Activated T-cell treated with anti-CD3 and anti-CD28 coated beads, Interleukin-2, amount 50 U/mL, for 24 hours (primary cell): ENCODE data around the gene COG4.
A peak's percentile ranks its signal among the peaks of the same experiment; 100 is the strongest.

Experiments
- DNase-seq: peaks from one replicate; pipeline ENCODE4 v3.0.0-alpha.2; 2020
- H3K27ac Mint-ChIP-seq: 2 replicates; pipeline ENCODE4 v1.8.0; 2020; ENCODE audit warnings: mild to moderate bottlenecking, mixed read lengths
- H3K27me3 Mint-ChIP-seq: 2 replicates; pipeline ENCODE4 v1.8.0; 2020; ENCODE audit warnings: mixed read lengths
- H3K36me3 Mint-ChIP-seq: 2 replicates; pipeline ENCODE4 v1.8.0; 2020; ENCODE audit warnings: low read depth, mixed read lengths
- H3K4me1 Mint-ChIP-seq: 2 replicates; pipeline ENCODE4 v1.8.0; 2020; ENCODE audit warnings: low read depth, mixed read lengths
- H3K4me3 Mint-ChIP-seq: 2 replicates; pipeline ENCODE4 v1.8.0; 2020; ENCODE audit warnings: mild to moderate bottlenecking, moderate library complexity, mixed read lengths
- H3K9me3 Mint-ChIP-seq: 2 replicates; pipeline ENCODE4 v1.8.0; 2020; ENCODE audit warnings: mixed read lengths

The COG4 gene

DNA sequence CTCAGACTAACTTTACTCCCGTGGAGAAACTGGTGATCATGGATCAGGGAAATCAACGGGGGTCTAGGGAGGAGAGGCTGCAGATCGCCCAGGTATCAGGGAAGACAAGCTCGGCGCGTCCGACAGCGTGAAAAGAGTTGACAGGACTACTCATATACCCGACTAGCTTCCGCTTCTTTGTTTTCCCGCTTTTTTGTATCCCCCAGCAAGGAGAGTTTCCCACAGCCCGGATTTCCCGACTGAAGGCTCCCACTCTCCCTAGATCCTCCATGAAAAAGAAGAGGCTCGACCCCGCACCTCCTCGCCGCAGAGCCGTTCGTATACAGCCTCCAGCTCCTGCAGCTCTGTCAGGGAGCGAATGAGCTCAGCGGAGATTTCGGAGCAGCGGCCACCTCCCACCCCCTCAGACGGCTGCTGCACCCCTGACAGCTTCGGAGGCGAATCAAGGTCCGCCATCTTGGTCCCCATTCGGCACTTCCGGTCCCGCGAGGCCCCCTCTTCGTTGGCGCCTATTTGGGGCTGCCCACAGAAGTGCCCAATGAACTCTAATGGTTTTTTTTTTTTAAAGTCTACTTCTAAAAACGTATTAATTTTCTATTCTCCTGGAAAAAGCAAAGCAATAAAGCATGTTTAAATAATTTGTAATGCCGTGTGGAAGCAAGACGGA lies at the start of gene COG4:
TSS of gene COG4 (minus strand) at position 479 of the 667 bp plus-strand sequence. CDS start at position 468, 11 bp downstream.
- H3K27me3 Mint-ChIP-seq: no peaks in the 10 kb centered on the region
- H3K27ac Mint-ChIP-seq: peak within 1 kb of the TSS; percentile 100
- peak; percentile 91 for DNase-seq
- no peaks in the 10 kb centered on the region for H3K9me3 Mint-ChIP-seq
- H3K4me3 Mint-ChIP-seq: peak within 1 kb of the TSS; percentile 96
- H3K4me1 Mint-ChIP-seq: peaks cover 52% of the 10 kb centered on the region
- H3K36me3 Mint-ChIP-seq: peaks cover 65% of the 10 kb centered on the region

DNA sequence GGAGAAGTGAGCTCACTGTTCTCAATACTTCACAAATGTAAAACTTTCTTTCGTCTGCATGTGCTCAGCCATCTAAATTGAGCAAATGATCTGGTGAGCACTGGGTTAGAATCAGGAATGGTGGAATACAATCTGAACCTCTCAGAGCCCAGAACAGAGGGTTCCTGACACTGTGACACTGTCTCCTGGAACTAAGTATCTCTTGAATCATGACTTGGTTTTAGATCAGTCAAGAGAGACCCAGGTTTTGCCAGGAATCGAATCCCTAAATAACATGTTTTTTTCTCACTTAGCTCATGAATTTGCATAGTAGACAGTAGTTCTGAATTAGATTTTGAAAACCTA lies 49.5 kb upstream of the COG4 start:
- Mint-ChIP-seq H3K27ac (peak overlapping the region; percentile 94), H3K4me1 (peaks cover 56% of the 10 kb centered on the region), H3K9me3 (no peaks in the 10 kb centered on the region), H3K27me3 (no peaks in the 10 kb centered on the region), H3K4me3 (no peak overlapping the region), H3K36me3 (peaks cover 88% of the 10 kb centered on the region)
- no peak for DNase-seq

DNA sequence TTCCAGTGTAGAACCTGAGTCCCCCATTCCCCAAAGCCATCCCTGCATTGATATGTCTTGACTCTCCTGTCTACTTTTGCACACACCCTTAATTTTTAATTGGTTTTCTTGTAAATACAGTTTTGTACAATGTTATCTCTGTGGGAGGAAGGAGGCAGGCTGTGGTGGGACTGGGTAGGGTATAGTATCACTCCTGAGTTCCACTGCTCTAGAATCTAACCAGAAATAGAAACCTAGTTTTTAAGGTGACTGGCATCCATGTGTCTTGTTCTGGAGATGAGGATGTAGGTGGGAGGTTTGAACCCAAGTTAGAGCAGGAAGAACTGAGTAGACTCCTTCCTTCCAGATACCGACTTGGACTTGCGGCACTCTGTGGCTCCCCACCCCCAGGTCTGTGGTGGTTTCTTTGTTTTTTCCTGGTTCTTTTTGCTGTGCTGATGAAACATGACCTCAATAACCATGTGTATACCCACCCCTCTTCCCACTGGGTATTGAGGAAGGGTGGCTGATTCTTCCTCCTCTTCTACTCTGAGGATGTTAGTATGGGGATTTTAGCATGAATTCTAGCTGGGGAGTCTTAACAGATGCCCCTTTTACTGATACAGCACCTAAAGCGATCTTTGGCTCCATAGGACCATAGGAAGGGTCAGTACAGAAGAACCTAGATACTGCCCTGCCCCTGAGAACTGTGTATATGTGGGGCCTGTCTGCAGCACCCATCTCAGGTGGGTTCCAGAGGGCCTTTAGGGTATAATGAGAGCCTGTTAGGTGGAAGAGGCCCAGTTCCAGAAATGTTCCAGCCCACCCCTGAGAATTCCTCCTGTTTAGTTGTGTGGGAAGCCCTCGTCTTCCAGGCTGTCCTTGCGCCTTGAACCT lies 48.9 kb upstream of the COG4 start:
- DNase-seq: no peak
- H3K4me3 Mint-ChIP-seq: no peak overlapping the region
- no peaks in the 10 kb centered on the region for H3K27me3 Mint-ChIP-seq
- peak overlapping the region; percentile 94 for H3K27ac Mint-ChIP-seq
- peaks cover 55% of the 10 kb centered on the region for H3K4me1 Mint-ChIP-seq
- no peaks in the 10 kb centered on the region for H3K9me3 Mint-ChIP-seq
- peaks cover 94% of the 10 kb centered on the region for H3K36me3 Mint-ChIP-seq

DNA sequence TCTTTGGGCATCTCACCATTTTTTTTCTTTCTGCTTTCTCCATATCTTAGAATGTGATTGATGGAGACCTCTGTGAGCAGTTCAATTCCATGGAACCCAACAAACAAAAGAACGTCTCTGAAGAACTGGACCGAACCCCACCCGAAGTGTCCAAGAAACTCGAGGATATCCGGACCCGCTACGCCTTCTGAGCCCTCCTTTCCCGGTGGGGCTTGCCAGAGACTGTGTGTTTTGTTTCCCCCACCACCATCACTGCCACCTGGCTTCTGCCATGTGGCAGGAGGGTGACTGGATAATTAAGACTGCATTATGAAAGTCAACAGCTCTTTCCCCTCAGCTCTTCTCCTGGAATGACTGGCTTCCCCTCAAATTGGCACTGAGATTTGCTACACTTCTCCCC lies 48.3 kb upstream of the COG4 start:
- H3K4me1 Mint-ChIP-seq: peaks cover 48% of the 10 kb centered on the region
- no peak overlapping the region for H3K4me3 Mint-ChIP-seq
- H3K36me3 Mint-ChIP-seq: peaks cover 96% of the 10 kb centered on the region
- no peaks in the 10 kb centered on the region for H3K27me3 Mint-ChIP-seq
- no peaks in the 10 kb centered on the region for H3K9me3 Mint-ChIP-seq
- H3K27ac Mint-ChIP-seq: peak overlapping the region; percentile 94
- DNase-seq: no peak

DNA sequence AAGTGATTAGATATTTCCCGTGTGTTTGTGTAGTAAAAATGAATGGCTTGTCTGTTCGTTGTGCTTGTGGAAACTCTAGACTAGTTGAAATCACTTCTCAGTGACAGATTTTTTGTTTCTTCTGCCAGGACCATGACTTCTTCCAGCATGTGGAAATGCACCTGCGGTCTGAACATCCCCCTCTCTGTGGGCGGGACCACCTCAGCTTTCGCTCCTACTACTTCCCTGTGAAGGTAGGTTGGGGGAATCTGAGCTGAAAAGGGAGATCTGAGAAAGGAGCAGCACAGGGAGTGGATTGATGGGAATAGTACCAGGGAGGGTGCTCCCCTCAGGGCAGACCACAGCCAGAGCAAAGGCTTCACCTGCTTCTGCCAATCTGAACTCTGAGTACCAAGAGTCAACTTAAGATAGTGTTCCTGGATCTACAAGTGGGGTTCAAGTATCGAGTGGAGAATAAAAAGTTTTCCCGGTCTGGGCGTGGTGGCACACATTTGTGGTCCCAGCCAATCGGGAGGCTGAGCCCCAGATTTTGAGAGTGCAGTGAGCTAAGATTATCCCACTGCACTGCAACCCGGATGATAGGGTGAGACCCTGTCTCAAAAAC lies 47.7 kb upstream of the COG4 start:
- Mint-ChIP-seq H3K4me1 (peaks cover 43% of the 10 kb centered on the region), H3K4me3 (no peak overlapping the region), H3K27ac (peak overlapping the region; percentile 86), H3K36me3 (peaks cover 96% of the 10 kb centered on the region), H3K9me3 (no peaks in the 10 kb centered on the region), H3K27me3 (no peaks in the 10 kb centered on the region)
- no peak for DNase-seq

DNA sequence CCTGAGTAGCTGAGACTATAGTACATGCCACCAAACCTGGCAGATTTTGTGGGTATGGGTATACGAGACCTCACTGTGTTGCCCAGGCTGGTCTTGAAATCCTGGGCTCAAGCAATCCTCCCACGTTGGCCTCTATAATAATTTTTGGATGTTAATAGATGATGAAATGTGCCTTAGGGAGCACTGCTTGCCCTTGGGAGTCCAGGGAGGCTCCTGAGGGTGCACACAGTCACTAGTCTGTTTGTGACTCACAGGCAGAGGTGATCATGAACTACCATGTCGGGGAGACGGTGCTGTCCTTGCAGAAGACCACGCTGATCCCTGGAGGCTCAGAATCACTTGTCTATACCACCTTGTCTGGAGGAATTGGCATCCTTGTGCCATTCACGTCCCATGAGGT lies 46.4 kb upstream of the COG4 start:
- no peaks in the 10 kb centered on the region for H3K9me3 Mint-ChIP-seq
- H3K4me1 Mint-ChIP-seq: peaks cover 36% of the 10 kb centered on the region
- H3K36me3 Mint-ChIP-seq: peaks cover 98% of the 10 kb centered on the region
- no peak overlapping the region for H3K4me3 Mint-ChIP-seq
- H3K27me3 Mint-ChIP-seq: no peaks in the 10 kb centered on the region
- peak overlapping the region; percentile 74 for H3K27ac Mint-ChIP-seq
- no peak for DNase-seq

DNA sequence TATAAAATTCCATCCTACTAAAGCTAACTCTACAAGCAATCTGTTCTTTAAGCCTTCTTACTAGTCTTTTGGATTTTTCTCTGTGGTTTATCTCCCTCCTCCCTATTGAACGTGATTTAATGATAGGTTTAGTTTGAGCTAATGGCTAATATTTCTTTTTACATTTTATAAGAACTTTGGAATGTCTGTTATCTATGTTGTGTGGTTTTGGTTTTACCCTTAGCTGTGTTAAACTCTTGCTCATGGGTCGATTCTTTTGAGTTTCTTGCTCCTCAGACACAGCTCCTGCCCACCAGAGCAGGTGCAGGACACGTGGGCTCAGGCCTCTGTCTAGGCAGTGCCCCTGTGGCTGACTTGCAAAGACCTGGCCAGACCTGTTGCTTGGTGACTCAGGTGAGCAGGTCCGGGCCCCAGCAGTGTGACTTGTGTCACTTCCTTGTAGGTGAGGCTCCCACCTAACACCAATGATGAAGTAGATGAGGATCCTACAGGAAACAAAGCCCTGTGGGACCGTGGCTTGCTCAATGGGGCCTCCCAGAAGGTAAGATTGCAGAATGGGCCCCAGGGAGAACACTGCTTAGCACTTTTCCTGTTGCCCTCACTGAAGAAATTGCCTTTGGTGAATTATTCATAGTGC lies 45.4 kb upstream of the COG4 start:
- Mint-ChIP-seq H3K27ac (peak overlapping the region; percentile 74), H3K9me3 (no peaks in the 10 kb centered on the region), H3K36me3 (peaks cover 99% of the 10 kb centered on the region), H3K4me3 (no peak overlapping the region), H3K27me3 (no peaks in the 10 kb centered on the region), H3K4me1 (peaks cover 30% of the 10 kb centered on the region)
- no peak for DNase-seq

DNA sequence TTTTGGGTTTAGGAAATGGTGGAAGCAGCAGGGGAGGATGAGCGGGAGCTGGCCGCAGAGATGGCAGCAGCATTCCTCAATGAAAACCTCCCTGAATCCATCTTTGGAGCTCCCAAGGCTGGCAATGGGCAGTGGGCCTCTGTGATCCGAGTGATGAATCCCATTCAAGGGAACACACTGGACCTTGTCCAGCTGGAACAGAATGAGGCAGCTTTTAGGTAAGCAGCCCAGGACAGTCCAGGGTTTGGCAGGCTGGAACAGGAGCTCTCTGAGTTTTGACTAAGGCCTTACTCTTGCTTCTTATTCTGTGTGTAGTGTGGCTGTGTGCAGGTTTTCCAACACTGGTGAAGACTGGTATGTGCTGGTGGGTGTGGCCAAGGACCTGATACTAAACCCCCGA lies 41.7 kb upstream of the COG4 start:
- no peak for DNase-seq
- no peaks in the 10 kb centered on the region for H3K27me3 Mint-ChIP-seq
- peaks cover 98% of the 10 kb centered on the region for H3K36me3 Mint-ChIP-seq
- H3K4me1 Mint-ChIP-seq: no peaks in the 10 kb centered on the region
- H3K27ac Mint-ChIP-seq: peak overlapping the region; percentile 73
- H3K4me3 Mint-ChIP-seq: no peak overlapping the region
- H3K9me3 Mint-ChIP-seq: no peaks in the 10 kb centered on the region

DNA sequence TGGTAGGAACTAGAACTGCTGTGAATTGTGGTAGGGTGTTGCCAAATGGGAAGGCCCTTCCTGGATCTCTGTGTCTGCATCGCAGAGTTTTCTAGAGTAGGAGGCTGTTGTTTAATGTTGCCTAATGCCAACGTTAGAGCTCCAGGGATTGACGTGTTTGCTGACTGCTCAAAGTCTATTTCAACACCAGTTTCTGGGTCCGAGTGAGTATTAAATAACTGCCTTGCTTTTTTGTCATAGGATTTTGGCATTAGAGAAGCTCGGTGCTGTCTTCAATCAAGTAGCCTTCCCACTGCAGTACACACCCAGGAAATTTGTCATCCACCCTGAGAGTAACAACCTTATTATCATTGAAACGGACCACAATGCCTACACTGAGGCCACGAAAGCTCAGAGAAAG lies 40.3 kb upstream of the COG4 start:
- H3K27me3 Mint-ChIP-seq: no peaks in the 10 kb centered on the region
- peaks cover 97% of the 10 kb centered on the region for H3K36me3 Mint-ChIP-seq
- no peaks in the 10 kb centered on the region for H3K4me1 Mint-ChIP-seq
- H3K9me3 Mint-ChIP-seq: no peaks in the 10 kb centered on the region
- no peak for DNase-seq
- no peak overlapping the region for H3K4me3 Mint-ChIP-seq
- H3K27ac Mint-ChIP-seq: peak overlapping the region; percentile 9

DNA sequence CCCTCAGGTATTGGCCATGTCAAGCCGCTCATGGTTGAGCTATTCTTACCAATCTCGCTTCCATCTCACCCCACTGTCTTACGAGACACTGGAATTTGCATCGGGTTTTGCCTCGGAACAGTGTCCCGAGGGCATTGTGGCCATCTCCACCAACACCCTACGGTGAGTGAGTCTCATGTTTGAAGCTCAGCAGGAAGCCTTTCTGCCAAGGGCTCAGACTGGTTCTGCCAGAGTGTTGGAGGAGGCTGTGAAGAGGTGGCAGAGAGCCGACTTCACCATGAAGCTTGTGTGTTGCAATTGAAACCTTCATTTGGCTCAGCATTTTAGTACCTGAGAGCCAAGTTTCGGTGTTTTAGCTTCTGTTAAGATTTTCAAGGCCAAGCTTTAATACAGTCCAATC lies 38.3 kb upstream of the COG4 start:
- DNase-seq: no peak

DNA sequence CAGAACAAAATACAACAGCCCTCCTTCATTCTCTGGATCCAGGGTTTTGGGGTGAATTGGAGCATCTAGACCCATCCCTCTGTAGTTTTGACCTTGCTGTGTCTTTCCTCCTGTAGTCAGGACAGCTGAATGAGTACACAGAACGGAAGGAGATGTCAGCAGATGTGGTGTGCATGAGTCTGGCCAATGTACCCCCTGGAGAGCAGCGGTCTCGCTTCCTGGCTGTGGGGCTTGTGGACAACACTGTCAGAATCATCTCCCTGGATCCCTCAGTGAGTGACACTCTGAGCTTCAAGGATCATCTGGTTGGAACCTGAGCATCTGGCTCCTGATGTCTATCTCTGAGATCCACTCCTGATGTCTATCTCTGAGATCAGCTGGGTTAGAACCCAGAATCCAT lies 32.7 kb upstream of the COG4 start:
- Mint-ChIP-seq H3K4me3 (no peak overlapping the region), H3K9me3 (no peaks in the 10 kb centered on the region), H3K27me3 (no peaks in the 10 kb centered on the region), H3K27ac (peak overlapping the region; percentile 32), H3K36me3 (peaks cover 95% of the 10 kb centered on the region), H3K4me1 (peaks cover 13% of the 10 kb centered on the region)
- no peak for DNase-seq

More for the DNA sequence above, 38.3 kb upstream of the COG4 start:
- Mint-ChIP-seq H3K27me3 (no peaks in the 10 kb centered on the region), H3K9me3 (no peaks in the 10 kb centered on the region), H3K4me3 (no peak overlapping the region), H3K4me1 (peaks cover under 1% of the 10 kb centered on the region), H3K36me3 (peaks cover 97% of the 10 kb centered on the region), H3K27ac (peak overlapping the region; percentile 72)

DNA sequence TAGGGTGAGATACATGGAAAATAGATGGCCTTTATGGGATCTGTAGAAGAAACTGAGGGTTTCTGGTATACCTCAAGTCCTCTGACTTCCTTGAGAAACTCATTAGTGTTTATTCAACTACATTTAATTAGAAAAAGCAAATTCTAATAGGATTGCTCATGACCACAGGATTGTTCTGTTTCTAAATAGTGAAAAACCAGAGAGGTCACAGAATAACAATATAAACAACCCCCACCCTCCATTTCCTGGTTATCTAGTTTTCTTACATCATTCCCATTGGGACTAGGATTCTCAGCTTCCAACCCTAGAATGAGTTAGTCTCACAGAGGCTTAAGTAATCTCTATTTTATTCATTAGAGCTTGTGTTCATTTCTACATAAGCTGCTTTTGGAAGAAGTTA lies 30.3 kb upstream of the COG4 start:
- no peak for DNase-seq
- H3K4me1 Mint-ChIP-seq: peaks cover 25% of the 10 kb centered on the region
- H3K9me3 Mint-ChIP-seq: no peaks in the 10 kb centered on the region
- H3K27ac Mint-ChIP-seq: peak overlapping the region; percentile 67
- H3K4me3 Mint-ChIP-seq: no peak overlapping the region
- peaks cover 95% of the 10 kb centered on the region for H3K36me3 Mint-ChIP-seq
- H3K27me3 Mint-ChIP-seq: no peaks in the 10 kb centered on the region

DNA sequence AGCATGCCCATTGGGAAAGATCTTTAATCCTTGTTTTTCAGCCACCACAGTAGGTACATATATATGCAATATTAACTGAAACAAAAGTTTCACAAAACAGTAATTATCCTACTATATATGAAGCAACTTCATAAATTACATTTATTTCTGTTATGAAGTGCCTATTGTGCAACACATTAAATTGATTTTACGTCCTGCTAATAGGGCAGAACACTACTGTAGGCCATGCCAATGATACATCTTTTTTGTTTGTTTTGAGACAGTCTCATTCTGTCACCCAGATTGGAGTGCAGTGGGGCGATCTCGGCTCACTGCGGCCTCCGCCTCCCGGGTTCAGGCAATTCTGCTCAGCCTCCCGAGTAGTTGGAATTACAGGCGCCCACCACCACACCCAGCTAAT lies 29.3 kb upstream of the COG4 start:
- Mint-ChIP-seq H3K36me3 (peaks cover 95% of the 10 kb centered on the region), H3K9me3 (no peaks in the 10 kb centered on the region), H3K4me3 (no peak overlapping the region), H3K27me3 (no peaks in the 10 kb centered on the region), H3K4me1 (peaks cover 33% of the 10 kb centered on the region), H3K27ac (peak overlapping the region; percentile 13)
- DNase-seq: no peak

DNA sequence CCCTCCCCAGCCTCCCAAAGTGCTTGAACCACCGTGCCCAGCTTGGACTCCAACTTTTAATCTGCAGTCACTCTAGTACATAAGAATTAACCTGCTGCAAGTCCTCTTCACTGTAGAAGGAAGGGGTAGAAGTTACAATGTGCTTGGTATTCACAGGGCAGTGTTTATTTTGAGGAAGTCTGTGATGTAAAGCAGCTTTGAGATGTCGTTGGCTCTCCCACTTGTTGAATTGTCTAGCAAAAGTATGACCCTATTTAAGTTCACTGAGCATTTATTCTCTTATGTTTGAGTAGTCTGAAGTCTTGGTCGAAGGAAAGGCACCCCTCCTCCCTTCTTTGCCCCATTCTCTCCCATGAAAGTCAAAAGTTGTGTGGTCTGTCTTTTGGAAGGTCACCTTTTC lies 28.4 kb upstream of the COG4 start:
- Mint-ChIP-seq H3K27me3 (no peaks in the 10 kb centered on the region), H3K9me3 (no peaks in the 10 kb centered on the region), H3K36me3 (peaks cover 94% of the 10 kb centered on the region), H3K4me1 (peaks cover 34% of the 10 kb centered on the region), H3K4me3 (no peak overlapping the region), H3K27ac (peak overlapping the region; percentile 64)
- no peak for DNase-seq
